GM23338 (cell line): ENCODE data around the gene CDK5R2.

ENCODE experiments used
- CREB1 ChIP-seq: fragments of 250-450 bp; sonication (Bioruptor Pico); IDR thresholded peaks from 2 replicates; pipeline ENCODE4 v1.5.0; 2020; ENCODE audit warnings: low read depth, mild to moderate bottlenecking, moderate library complexity
- CTCF ChIP-seq, 2 experiments: fragments of 200-600 bp in 1 of 2; sonication (generic) in 1 of 2; conservative IDR thresholded peaks; 2 replicates each; pipeline versions ENCODE4 v1.5.1 to v1.6.1; 2016 to 2017; ENCODE audit warnings: antibody characterized with exemption in 2 of 2, low read depth in 2 of 2, mild to moderate bottlenecking in 2 of 2, moderate library complexity in 1 of 2
- ETS1 ChIP-seq: IDR thresholded peaks from 2 replicates; pipeline ENCODE4 v1.6.1; 2016; ENCODE audit warnings: antibody characterized with exemption
- EZH2 ChIP-seq: fragments of 200-600 bp; sonication (generic); IDR thresholded peaks from one replicate; pipeline ENCODE4 v1.8.0; 2017; ENCODE audit warnings: antibody characterized with exemption, mild to moderate bottlenecking, low read depth; ENCODE audit not compliant: unreplicated experiment
- EZH2phosphoT487 ChIP-seq: fragments of 200-600 bp; sonication (generic); IDR thresholded peaks from one replicate; pipeline ENCODE4 v1.8.1; 2018; ENCODE audit warnings: antibody characterized with exemption; ENCODE audit not compliant: unreplicated experiment
- JUNB ChIP-seq: IDR thresholded peaks from one replicate; pipeline ENCODE4 v1.6.1; 2016; ENCODE audit warnings: antibody characterized with exemption; ENCODE audit not compliant: unreplicated experiment
- POLR2AphosphoS5 ChIP-seq: IDR thresholded peaks from 2 replicates; pipeline ENCODE4 v1.6.1; 2016; ENCODE audit warnings: antibody characterized with exemption, low read depth
- REST ChIP-seq: IDR thresholded peaks from one replicate; pipeline ENCODE4 v1.6.1; 2018; ENCODE audit warnings: antibody characterized with exemption; ENCODE audit not compliant: unreplicated experiment
- STAT1 ChIP-seq: IDR thresholded peaks from one replicate; pipeline ENCODE4 v1.6.1; 2016; ENCODE audit warnings: antibody characterized with exemption; ENCODE audit not compliant: unreplicated experiment
- ZNF462 ChIP-seq: fragments of 250-450 bp; sonication (Bioruptor Pico); IDR thresholded peaks from 2 replicates; pipeline ENCODE4 v1.5.0; 2020; ENCODE audit warnings: mild to moderate bottlenecking, moderate library complexity

GRCh38 chr2:218980735-218981389 lies 21.4 kb downstream of the CDK5R2 start:
- TF ChIP-seq CTCF (conservative IDR thresholded peaks at IDR 0.05; ENCODE audit: low read depth in 2 of 2) (peak in 1 of 2 experiments; percentile 40; a peak in 2 of 4 replicates), EZH2 (peak; percentile 92), EZH2phosphoT487 (peak; percentile 63), STAT1 (no peak), POLR2AphosphoS5 (no peak), JUNB (no peak), ETS1 (no peak), ZNF462 (CRISPR knock-in tag) (no peak), REST (no peak), CREB1 (CRISPR knock-in tag) (no peak)
